ENCODE measurements around the gene TMCC1.

The TMCC1 gene

DNA sequence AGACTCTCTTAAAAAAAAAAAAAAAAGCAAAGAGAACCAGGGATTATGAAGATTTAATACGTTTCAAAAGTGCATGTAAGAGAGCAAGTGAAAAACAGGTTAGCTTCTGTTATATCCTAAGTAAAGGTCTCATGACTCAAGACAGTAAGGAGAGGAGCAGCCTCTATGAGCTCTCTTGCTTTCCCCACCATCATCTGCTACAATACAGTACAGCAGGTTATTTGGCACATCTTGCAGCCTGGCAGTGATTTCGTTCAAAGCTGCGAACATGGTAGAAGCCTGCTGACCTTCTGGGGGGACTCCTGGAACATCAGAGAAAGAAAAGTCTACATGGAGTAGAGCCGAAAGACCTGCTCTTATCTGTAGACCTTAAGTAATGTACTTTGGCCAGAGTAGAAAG lies 157.9 kb downstream of the TMCC1 start:
- no peak overlapping the region for H3K4me2 ChIP-seq
- no peak overlapping the region for H3K4me3 ChIP-seq (IDR thresholded peaks at IDR 0.05; ENCODE audit: insufficient read depth, low read depth, low read length)
- H3K4me1 ChIP-seq (ENCODE audit: low read depth, poor library complexity, severe bottlenecking), result peaks cover 6% of the 10 kb centered on the region
- H3K36me3 ChIP-seq (ENCODE audit: insufficient read depth), result no peaks in the 10 kb centered on the region
- H3K9ac ChIP-seq, result no peak overlapping the region
- no peak overlapping the region for H2AFZ ChIP-seq (ENCODE audit: low read depth)
- no peaks in the 10 kb centered on the region for H3K79me2 ChIP-seq (ENCODE audit: insufficient read depth, low read depth)
- no peaks in the 10 kb centered on the region for H3K27me3 ChIP-seq (ENCODE audit: insufficient read depth, low read depth)
- H4K20me1 ChIP-seq (ENCODE audit: insufficient read depth), result no peaks in the 10 kb centered on the region
- no peak overlapping the region for H3K27ac ChIP-seq
- TF ChIP-seq, protein P1, sequence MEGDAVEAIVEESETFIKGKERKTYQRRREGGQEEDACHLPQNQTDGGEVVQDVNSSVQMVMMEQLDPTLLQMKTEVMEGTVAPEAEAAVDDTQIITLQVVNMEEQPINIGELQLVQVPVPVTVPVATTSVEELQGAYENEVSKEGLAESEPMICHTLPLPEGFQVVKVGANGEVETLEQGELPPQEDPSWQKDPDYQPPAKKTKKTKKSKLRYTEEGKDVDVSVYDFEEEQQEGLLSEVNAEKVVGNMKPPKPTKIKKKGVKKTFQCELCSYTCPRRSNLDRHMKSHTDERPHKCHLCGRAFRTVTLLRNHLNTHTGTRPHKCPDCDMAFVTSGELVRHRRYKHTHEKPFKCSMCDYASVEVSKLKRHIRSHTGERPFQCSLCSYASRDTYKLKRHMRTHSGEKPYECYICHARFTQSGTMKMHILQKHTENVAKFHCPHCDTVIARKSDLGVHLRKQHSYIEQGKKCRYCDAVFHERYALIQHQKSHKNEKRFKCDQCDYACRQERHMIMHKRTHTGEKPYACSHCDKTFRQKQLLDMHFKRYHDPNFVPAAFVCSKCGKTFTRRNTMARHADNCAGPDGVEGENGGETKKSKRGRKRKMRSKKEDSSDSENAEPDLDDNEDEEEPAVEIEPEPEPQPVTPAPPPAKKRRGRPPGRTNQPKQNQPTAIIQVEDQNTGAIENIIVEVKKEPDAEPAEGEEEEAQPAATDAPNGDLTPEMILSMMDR (conservative IDR thresholded peaks at IDR 0.05; ENCODE audit: low read depth, low read length), result no peak

DNA sequence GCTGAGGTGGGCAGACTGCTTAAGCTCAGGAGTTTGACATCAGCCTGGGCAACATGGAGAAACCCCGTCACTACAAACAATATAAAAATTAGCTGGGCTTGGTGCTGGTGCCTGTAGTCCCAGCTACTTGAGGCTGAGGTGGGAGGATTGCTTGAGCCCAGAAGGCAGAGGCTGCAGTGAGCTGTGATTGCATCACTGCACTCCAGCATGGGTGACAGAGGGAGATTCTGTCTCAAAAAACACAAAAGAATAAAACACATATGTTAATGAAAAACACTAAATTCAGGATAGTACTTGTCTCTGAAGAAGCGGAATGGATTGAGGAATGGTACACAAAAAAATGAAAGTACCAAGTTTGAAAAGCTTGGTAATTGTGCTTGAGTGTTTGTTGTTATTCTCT lies 159.1 kb downstream of the TMCC1 start:
- H3K4me3 ChIP-seq (IDR thresholded peaks at IDR 0.05; ENCODE audit: insufficient read depth, low read depth, low read length), result no peak overlapping the region
- no peak overlapping the region for H3K27ac ChIP-seq
- TF ChIP-seq, protein P1 (conservative IDR thresholded peaks at IDR 0.05; ENCODE audit: low read depth, low read length), result no peak
- no peaks in the 10 kb centered on the region for H3K27me3 ChIP-seq (ENCODE audit: insufficient read depth, low read depth)
- H3K4me2 ChIP-seq, result no peak overlapping the region
- H2AFZ ChIP-seq (ENCODE audit: low read depth), result no peak overlapping the region
- H3K36me3 ChIP-seq (ENCODE audit: insufficient read depth), result no peaks in the 10 kb centered on the region
- H3K79me2 ChIP-seq (ENCODE audit: insufficient read depth, low read depth), result no peaks in the 10 kb centered on the region
- H3K9ac ChIP-seq, result no peak overlapping the region
- peaks cover 6% of the 10 kb centered on the region for H3K4me1 ChIP-seq (ENCODE audit: low read depth, poor library complexity, severe bottlenecking)
- no peaks in the 10 kb centered on the region for H4K20me1 ChIP-seq (ENCODE audit: insufficient read depth)

DNA sequence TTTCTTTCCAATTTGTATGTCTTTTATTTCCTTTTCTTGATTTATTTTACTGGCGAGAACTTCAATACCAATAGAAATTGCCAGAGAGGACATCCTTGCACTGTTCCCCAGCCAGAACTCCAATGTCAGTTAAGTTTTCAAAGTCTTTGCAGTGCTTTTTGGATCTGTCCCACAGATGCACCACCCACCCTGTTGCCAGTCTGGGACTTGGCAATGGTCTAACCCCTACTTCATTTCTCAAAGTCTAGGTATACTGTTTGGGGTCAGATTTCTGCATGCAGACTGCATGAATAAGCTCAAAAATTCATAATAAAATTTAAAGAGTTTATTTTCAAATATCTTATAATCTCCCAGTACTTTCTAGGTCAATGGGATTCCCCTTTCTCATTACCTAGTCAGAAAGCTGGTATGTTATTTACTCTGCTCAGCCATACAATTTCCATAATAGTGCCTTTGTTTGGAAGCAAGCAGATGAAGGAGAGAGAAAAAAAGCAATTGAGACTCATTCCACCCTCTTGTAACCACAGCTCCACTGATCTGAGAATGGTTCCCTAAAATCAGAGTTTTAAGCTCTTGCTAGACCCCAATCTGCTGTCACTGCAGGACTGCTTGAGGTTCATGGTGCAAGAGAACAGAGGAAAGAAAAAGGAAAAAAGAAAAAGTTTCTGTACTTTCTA lies 161.2 kb downstream of the TMCC1 start:
- Histone ChIP-seq H4K20me1 (ENCODE audit: insufficient read depth) (no peaks in the 10 kb centered on the region), H3K27ac (no peak overlapping the region)
- TF ChIP-seq, protein P1 (conservative IDR thresholded peaks at IDR 0.05; ENCODE audit: low read depth, low read length), result no peak

DNA sequence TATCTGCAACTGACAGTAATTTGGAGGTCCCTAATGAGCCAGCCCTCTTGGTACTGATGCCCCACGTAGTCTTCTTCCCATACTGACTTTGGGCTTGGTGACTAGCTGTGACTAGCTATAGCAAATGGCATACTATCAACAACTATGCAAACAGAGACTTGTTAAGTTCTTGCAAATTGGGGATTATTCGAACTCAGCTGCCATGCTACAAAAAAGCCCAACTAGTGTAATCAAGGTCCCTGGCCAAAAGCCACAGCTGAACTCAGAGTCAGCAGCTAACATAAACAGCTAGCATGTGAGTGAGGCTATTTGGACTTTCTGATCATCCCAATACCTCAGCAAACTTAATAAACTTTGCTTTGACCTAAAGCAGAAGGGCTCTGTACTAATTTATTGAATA lies 165.8 kb downstream of the TMCC1 start:
- Histone ChIP-seq H3K4me2 (no peak overlapping the region), H3K79me2 (ENCODE audit: insufficient read depth, low read depth) (no peaks in the 10 kb centered on the region), H3K27me3 (ENCODE audit: insufficient read depth, low read depth) (no peaks in the 10 kb centered on the region), H3K9ac (no peak overlapping the region), H3K36me3 (ENCODE audit: insufficient read depth) (no peaks in the 10 kb centered on the region), H2AFZ (ENCODE audit: low read depth) (no peak overlapping the region), H3K4me3 (IDR thresholded peaks at IDR 0.05; ENCODE audit: insufficient read depth, low read depth, low read length) (no peak overlapping the region), H3K4me1 (ENCODE audit: low read depth, poor library complexity, severe bottlenecking) (peaks cover 6% of the 10 kb centered on the region), H3K27ac (no peak overlapping the region), H4K20me1 (ENCODE audit: insufficient read depth) (no peaks in the 10 kb centered on the region)
- TF ChIP-seq, protein P1 (conservative IDR thresholded peaks at IDR 0.05; ENCODE audit: low read depth, low read length), result no peak

More for the DNA sequence above, 161.2 kb downstream of the TMCC1 start:
- no peaks in the 10 kb centered on the region for H3K79me2 ChIP-seq (ENCODE audit: insufficient read depth, low read depth)
- H2AFZ ChIP-seq (ENCODE audit: low read depth), result no peak overlapping the region
- peaks cover 6% of the 10 kb centered on the region for H3K4me1 ChIP-seq (ENCODE audit: low read depth, poor library complexity, severe bottlenecking)
- H3K27me3 ChIP-seq (ENCODE audit: insufficient read depth, low read depth), result no peaks in the 10 kb centered on the region
- H3K4me3 ChIP-seq (IDR thresholded peaks at IDR 0.05; ENCODE audit: insufficient read depth, low read depth, low read length), result no peak overlapping the region
- no peak overlapping the region for H3K9ac ChIP-seq
- H3K36me3 ChIP-seq (ENCODE audit: insufficient read depth), result no peaks in the 10 kb centered on the region
- H3K4me2 ChIP-seq, result no peak overlapping the region

All from KMS-11 (cell line).